HL-60/S4 treated with retinoic acid at 250 ng/mL for 4 days and 3 days (cell line): ENCODE results near the gene MORN1.

ENCODE experiments used
- in situ Hi-C: fragments of 300-500 bp; cut with MboI; formaldehyde crosslinking; loops from 2 replicates; pipeline ENCODE4 v1.7.0; 2022; ENCODE audit warnings: low sequenced_read_pairs

MORN1 gene

DNA sequence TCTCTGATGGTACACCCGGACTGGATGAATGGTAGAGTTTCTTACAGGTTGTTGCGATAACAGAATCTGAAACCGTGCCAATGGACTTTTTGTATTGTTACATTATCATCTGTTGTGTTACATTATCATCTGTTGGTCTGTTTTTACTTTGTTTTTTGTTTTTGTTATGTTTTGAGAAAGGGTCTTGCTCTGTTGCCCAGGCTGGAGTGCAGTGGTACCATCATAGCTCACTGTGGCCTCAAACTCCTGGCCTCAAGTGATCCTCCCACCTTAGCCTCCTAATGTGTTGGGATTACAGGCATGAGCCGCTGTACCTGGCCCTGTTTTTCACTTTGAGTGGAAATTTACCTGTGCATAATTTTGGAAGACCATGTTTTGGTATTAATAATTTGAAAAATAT lies 31.2 kb upstream of the MORN1 start:
- in situ Hi-C loops, result loop anchor here (25.0 kb wide), 1 partner anchor 990 kb away; no protein-coding TSS in a partner anchor

DNA sequence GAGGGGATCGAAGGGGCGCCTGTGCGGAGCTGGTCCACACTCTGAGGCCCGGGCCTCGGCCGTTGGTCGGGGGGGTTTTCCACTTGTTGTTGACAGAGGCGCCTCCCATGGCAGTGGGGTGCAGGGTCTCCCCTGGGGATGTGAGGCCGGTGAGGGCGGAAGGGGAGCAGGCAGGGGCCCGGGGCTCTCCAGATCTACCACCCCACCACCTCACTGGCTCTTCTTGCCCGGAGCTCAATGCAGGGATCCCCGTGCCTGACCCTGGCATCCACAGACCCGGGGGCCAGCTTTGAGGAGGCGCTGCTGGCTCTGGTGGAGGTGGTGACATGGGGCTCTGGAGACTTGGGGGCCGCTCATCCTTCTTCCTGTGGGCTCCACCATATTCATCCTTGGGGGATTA lies 28.1 kb upstream of the MORN1 start:
- in situ Hi-C loops, result loop anchor here (25.0 kb wide), 1 partner anchor 993 kb away; no protein-coding TSS in a partner anchor

DNA sequence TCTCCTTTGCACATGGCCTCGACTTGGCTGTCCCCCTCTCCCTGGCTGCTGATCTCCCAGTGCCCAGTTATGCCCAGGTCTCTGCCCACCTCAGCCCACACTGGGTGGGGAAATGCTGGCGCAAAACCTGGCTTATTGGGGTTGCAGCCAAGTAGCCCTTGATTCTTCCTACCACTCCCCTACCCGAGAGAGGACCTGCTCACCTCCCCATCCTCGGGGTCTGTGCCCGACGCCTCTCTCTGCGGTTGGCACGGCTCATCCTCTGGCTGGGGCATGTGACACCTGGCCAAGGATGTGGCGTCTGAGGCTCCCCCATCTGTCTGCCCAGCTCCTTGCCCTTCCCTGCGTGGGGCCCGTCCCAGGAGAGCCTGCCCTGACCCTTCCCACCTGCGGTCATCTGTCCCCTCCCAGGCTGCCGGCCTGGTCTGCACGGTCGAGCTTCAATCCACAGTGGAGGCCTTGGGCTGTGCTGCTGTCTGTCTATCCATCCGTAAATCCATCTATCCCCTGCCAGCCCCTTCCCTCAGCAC lies 27.5 kb upstream of the MORN1 start:
- in situ Hi-C loops, result loop anchor here (25.0 kb wide), 1 partner anchor 993 kb away; no protein-coding TSS in a partner anchor

DNA sequence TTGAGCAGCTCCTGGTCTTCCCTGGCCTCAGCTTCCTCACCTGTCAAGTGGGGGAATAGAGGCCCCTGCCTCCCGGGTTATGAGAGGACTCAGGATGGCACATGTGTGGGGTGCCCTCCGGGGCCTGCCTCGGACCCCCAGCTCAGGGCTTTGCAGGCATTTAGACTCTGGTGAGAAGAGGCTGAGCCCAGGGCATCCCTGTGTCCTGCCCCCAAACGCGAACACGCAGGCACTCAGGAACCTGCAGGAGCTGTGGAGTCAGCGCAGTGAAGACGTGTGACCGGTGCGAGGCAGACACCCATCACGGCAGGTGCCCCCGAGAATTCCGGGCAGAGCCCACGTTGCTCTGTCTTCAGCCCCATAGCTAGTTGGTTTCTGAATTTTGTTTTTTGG lies 26.5 kb upstream of the MORN1 start:
- in situ Hi-C loops, result loop anchor here (25.0 kb wide), 1 partner anchor 994 kb away; no protein-coding TSS in a partner anchor

DNA sequence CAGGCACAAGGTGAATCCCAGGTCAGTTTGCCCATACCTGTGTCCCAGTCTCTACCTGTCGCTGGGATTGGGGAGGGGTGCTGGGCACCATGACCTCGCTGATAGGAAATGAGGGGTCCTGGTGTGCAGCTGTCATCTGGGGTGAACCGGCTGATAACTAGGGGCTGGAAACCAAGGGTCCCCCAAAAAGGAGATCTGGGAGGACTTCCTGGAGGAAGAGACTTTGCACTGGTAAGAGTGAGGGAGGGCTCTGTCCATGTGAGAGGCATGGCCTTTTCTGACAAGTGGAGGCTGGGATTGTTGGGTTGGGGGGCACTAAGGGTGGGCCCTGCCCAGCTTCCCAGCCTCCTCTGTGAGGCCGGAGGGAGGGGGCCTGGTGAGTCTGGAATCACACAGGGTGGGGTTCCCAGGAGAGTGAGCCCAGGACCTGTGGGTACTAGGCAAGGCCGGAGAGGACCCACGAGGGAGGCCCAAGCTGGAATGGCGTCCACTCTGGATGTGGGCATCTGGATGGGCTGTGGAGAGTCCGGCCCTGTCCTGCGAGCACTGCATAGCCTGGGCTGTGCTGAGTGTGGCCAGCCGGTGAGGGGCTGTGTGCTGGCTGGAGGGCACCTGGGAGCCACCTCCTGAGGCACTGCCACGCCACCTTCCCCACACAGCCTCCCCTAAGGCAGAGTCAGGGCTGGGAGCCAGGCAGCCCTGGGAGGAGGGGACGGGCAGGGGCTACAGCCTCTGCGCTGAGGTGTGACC lies 25.9 kb upstream of the MORN1 start:
- in situ Hi-C loops, result loop anchor here (25.0 kb wide), 1 partner anchor 995 kb away; no protein-coding TSS in a partner anchor

DNA sequence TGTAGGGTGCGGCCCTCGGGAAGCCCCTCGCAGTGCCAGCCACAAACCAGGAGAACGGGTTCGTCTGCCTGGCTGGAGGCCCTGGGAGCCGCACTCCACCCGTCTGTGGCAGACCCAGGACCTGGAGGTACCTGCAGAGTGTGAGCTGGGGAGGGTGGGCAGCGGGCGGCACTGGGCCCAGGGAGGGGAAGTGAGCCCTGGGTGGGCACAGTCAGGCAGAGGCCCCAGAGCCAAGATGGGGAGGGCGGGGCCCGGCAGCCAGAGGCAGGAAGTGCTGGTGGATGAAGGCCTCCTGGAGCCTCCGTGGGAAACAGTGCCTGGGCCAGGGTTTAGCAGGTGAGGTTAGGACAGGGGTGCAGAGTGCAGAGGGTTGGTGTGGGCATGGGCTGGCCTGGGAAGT lies 25.0 kb upstream of the MORN1 start:
- in situ Hi-C loops, result loop anchor here (25.0 kb wide), 1 partner anchor 996 kb away; no protein-coding TSS in a partner anchor

DNA sequence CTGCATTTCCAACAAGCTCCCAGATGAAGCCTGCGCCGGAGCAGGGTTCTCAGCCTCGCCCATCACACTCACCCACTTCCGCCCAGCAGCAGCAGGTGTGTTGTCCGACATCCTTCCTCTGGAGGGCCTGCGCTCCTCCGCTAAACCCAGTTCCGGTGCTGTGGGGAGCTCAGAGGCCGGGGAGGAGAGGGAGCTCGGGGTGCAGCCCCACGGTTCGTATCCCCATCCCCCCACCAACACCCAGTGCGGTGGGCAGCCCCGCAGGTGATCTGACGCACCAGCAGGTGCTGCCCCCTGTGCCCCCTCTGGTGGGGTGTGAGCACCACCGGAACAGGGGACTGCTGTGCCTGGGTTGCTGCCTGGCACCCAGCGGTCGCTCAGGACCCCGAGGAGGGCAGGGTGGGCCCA lies 24.5 kb upstream of the MORN1 start:
- in situ Hi-C loops, result loop anchor here (25.0 kb wide), 1 partner anchor 996 kb away; no protein-coding TSS in a partner anchor

DNA sequence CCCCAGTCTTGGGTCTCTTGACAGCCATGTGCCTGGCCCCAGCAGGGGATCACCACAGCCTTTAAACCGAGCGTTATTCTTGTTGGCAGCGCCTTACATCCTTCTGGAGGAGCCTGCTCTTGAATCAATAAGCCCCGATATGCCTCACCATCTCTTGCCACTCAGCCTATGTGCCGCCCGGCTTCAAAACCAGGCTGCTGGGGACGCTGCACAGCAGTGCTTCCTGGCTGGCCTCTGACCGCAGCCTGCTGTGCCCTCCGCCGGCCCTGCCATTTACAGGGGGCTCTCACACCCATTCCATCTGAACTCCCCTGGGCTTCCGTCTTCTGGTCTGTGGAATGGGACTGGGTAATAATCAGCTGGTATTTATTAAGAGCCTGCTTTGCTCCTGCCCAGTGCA lies 24.0 kb upstream of the MORN1 start:
- in situ Hi-C loops, result loop anchor here (25.0 kb wide), 1 partner anchor 997 kb away; no protein-coding TSS in a partner anchor

DNA sequence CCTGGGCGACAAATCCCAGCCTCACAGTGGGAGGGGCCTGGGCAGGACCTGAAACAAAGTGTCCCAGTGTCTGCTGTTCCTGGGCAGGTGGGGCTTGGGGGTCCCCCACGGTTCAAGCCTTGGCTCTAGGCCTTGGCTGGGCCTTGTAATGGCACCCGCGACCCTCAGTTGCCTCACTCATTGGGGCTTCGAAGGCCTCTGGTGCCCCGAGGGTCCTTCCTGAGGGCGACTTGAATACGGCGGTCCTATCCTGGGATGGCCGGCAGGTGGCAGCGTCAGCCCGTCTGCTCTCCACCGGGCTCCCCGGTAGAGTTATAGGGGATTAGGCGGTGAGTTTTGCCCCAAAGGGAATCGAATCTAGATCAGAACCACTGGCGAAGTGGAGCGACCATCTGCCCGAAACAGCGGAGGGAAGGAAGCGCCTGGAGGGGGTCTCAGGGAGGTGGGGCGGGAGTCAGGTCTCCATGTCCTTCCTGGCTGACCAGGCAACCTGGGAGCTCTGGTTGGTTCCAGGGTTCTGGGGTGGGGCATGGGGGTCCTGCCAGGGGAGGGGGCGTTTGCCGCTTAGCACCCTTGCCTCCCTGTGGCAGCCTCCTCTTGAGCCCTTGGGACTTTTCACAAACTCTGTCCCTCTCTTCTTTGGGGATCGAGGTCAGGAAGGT lies 23.1 kb upstream of the MORN1 start:
- in situ Hi-C loops, result loop anchor here (25.0 kb wide), 1 partner anchor 998 kb away; no protein-coding TSS in a partner anchor

DNA sequence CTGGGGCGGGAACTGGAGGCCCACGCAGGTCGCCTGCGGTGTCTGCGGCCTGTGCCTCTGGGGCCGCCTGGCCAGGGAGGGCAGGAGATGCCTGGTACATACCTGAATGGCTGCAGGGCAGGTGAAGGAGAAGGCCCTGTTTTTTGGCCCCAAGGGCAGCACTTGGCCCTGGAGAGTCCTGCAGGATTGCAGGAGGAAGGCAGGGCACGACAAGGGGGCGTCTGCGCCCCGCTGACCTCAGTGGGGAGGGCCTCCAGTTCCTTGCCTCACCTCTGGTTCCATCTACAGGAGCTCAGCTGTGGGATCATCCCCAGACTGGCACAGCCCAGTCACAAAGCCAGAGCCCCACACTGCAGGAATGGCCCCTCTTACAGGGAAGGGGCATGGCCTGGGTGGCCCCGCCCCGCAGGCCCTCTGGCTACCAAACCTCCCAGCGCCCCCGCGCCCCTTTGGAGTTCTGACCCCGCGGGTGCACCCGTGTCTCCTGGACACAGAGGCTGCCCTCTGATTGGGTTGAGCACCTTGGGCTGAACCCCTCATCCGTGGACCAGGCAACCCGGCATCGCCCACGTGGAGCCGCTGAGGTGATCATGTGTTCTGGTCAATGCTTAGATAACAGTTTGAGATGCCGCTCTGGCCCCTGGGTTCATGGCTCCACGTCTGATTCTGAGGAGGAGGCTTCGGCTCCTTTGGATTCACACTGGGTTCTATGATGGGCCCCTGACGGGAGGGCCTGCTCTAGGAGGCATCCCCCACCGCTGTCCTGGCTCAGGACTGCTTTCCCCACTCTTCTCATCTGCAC lies 22.3 kb upstream of the MORN1 start:
- in situ Hi-C loops, result loop anchor here (25.0 kb wide), 1 partner anchor 999 kb away; no protein-coding TSS in a partner anchor

DNA sequence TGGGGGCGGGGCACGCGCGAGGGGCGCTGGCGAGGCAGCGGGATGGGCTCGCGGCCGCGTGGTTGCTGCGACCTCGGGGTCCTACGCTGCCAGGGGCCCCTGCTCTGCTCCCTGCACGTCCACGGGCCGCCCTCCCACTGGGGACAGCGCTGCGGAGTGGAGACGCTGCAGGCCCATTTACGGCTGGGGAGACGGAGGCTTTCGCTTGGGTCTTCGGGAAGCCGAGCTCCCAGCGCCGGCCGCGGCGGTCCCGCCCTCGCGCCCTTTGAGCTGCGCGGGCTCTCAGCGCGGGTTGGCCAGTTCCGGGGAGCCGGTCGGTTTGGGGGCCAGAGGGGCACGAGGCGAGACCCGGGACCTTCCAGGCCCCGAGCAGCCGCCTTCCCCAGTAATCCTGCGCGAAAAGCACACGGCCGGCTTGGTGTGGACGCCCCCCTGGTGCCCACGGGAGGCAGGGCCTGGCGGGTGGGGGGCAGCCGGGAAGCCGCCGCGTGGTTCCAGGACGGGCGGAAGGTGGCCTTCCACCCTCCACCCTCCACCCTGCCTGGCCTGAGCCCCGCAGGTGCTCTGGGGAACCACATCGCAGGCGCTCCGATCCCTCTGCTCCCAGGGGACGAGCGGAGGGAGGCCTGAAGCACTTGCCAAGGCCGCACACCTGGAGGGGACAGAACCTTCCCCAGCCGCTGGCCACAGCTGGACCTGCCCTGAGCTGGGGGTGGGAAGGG lies 21.6 kb upstream of the MORN1 start:
- in situ Hi-C loops, result loop anchor here (25.0 kb wide), 1 partner anchor 999 kb away; no protein-coding TSS in a partner anchor

DNA sequence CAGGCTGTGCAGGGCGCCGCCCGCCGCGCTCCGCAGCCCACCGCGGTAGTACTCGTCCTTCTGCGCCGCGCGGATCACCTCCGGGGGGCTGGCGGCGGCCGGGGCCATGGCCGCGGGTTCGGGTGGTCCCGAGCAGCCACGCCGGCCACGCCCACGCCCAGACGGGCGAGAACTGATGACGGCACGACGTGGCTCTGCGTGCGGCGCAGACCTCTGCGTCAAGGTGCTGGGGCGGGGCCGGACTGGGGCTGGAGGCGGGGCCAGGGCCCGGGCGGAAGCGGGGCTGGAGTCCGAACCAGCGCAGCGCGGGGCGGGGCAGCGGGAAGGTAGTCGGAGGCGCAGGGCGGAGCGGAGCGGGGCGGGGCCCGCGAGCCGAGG lies 21.0 kb upstream of the MORN1 start, which contains the start of gene PEX10:
TSS of gene PEX10 (minus strand) at position 170 of the 378 bp plus-strand sequence. CDS start at position 108, 62 bp downstream.
- in situ Hi-C loops, result loop anchor here (25.0 kb wide), 1 partner anchor 1000 kb away; no protein-coding TSS in a partner anchor

DNA sequence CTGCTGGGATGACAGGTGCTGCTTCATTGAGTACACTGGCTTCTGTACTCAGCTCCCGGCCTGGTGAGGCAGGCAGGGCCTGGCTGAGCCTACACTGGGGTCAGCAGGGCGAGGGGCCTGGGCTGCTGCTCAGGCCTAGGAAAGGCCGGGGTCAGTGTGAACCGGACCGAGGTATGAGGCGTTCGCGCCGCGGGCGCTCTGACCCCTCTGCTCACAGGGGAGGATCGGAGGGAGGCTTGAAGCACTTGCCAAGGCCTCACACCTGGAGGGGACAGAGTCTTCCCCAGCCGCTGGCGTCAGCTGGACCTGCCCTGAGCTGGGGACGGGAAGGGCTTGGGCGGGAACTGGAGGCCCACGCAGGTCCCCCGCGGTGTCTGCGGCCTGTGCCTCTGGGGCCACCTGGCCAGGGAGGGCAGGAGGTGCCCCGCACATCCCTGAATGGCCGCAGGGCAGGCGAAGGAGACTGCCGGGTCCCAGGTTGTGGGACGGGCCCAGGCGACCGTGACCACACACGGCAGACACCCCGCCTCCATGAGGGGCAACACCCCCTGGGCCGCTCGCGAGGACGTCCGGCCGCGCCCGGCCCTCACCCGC lies 20.5 kb upstream of the MORN1 start:
- in situ Hi-C loops, result loop anchor here (25.0 kb wide), 1 partner anchor 1000 kb away; no protein-coding TSS in a partner anchor

DNA sequence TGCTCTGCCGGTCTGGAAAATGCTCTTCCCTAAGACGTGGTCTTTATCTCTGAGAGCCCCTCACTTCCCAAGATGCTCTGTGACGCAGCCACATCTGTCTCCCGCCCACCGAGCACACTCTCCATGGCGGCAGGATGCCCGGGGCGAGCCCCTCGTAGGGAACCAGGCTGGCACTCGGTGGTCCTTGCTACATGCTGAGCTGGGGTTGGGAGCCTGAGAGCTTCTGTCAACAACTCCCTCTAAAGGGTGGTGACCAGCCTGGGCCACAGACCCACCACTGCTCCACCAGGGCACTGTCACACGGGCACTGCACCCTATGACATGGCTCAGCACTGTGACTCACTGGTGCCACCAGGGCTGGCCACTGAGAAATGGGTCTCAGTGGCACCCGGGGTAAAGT lies 18.4 kb upstream of the MORN1 start:
- in situ Hi-C loops, result loop anchor here (25.0 kb wide), 1 partner anchor 1003 kb away; no protein-coding TSS in a partner anchor

DNA sequence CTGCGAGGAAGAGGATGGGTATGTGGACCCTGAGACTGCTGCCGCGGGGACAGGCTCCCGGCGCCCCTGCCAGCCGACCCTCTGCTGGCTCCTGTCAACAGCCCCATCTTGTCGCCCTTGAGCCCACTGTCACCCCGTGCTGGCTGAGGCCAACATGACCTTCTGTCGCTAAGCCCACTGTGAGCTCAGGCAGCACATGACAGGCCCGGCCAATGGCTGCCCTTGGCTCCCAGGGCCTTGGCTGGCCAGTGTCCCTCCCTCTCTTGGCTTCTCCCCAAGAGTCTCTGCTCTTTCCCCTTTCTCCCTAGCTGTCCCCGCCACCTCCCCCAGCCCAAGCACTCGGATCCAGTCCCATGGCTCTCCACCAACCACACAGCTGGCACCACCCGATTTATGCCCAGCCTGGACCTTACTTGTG lies 17.5 kb upstream of the MORN1 start:
- in situ Hi-C loops, result loop anchor here (25.0 kb wide), 1 partner anchor 1003 kb away; no protein-coding TSS in a partner anchor

DNA sequence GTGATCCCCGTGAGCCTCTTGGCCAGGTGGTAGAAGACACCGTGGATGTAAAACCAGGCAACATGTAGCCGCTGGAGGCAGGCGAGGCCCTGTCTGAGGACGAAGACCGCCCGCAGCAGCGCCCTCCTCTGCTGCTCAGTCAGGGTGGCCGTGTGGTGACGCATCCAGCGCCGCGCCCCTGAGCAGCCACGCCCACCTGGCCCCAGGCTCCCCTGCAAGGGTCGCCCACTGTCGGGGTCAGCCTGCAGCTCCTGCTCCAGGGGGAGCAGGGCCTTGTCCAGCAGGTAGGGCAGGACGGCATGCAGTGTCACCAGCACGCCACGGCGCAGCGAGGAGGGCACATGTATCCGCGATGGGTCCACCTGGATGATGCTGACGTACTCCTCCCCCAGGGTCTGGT lies 17.1 kb upstream of the MORN1 start:
- in situ Hi-C loops, result loop anchor here (25.0 kb wide), 1 partner anchor 1004 kb away; no protein-coding TSS in a partner anchor

DNA sequence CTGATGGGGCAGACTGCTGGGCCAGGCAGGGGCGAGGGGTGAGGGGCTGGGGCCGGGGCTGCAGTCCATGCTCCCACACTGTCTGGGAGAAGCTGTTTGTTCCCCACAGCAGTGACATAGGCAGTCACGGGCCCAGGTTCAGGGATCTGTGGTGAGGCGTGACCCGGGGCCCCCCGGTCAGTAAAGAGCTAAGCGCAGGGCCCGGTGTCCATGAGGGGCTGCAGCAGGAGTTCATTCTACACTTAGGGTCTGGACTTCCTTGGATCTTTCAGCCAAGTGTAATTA lies 16.6 kb upstream of the MORN1 start:
- in situ Hi-C loops, result loop anchor here (25.0 kb wide), 1 partner anchor 1004 kb away; no protein-coding TSS in a partner anchor

DNA sequence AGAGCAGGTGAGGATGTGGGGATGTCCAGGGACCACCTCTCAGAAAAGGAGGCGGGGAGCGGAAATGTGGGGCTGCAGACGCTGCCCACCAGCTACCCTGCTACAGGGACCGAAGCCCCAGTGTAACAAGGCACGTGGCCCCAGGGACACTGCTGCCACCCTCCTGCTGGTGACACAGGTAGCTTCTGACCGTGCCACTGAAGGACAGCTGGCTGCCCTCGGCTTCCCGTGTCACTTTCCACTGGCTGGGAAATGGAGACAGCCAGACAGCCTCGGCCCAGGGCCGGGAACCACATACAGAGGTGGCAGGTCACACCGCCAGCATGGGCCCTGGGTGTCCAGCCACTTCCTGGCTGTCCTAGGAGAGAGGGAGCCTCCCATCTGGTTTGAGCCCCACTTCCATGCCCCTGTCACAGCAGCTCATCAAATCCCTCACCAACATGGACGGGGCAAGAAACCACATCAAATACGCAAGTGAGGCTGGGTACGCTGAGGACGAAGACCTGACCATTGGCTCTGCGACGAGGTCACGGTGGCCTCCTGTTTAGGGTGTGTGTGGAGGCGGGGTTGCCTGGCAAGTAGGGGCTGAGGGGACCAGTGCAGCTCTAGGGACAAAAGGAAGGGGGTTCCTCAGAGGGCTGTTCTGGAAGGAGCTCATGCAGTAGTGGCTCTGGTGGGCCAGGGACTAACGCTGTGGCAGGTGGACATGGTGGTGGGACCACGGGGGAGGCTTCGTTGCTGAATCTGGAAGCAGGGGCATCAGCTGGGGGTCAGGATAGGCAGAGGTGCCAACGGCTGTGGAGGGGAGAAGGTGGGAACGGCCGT lies 16.0 kb upstream of the MORN1 start:
- in situ Hi-C loops, result loop anchor here (25.0 kb wide), 1 partner anchor 1005 kb away; no protein-coding TSS in a partner anchor
